ENCODE measurements around the gene NBEAL2.

The NBEAL2 gene

DNA sequence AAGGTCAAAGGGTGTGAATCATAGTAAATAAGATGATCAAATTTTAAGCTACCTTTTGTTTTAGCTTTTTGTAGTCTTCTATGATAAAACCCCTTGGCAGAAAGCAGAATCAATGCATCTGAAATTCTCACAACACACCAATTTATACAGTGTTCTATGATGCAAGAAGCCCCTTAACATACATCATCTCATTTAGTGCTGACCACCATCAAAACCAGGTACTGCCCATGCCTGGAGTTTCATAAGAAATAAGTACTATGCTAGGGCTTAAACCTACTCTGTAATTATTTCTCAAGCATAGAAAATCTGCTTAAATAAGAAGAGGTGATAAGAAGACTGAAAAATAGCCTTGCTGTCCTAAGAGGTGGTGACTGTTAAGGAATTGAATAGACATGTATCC is 67.6 kb downstream of the NBEAL2 start:
- DNase-seq (ENCODE audit: low spot score), result no peak

DNA sequence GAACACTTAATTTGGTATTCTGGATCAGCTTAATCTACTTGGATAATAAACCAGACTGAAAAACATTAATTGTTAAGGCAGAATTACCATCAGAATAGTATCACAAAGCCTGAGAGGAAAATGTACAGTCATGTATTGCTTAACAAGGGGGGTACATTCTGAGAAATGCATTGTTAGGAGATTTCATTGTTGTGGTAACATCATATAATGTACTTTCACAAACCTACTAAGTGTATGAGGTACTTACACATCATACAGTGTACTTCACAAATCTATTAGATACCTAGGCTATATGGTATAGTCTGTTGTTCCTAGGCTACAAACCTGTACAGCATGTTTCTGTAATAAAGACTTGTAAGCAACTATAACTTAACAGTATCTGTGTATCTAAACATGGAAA is 68.2 kb downstream of the NBEAL2 start:
- no peak for DNase-seq (ENCODE audit: low spot score)

- no peak for DNase-seq (ENCODE audit: low spot score)
These were observed 74.9 kb downstream of the NBEAL2 start for GRCh38 chr3:47054412-47054811.

GRCh38 chr3:47056705-47057104 is 77.2 kb downstream of the NBEAL2 start:
- no peak for DNase-seq (ENCODE audit: low spot score)

GRCh38 chr3:47057212-47057671 is 77.8 kb downstream of the NBEAL2 start:
- no peak for DNase-seq (ENCODE audit: low spot score)

Measured in ecto neural progenitor cell (in vitro differentiated cells).